ENCODE data around the gene DYNLRB1.

GRCh38 chr20:34573541-34574300 lies 57.5 kb downstream of the DYNLRB1 start:
- TF ChIP-seq CTCF (conservative IDR thresholded peaks at IDR 0.05; ENCODE audit: low read length) (no peak), EZH2phosphoT487 (IDR thresholded peaks at IDR 0.05; ENCODE audit: borderline replicate concordance) (no peak)

All from Loucy (cell line).